CD4-positive, alpha-beta memory T cell (primary cell): ENCODE results near the gene GRIK2. TPM values are rescaled to one million over a fixed set of nuclear protein-coding genes. Genes with fewer than 3 reads are reported as not detected.

Source experiments
- CTCF ChIA-PET: fragments of 350-600 bp; sonication (Branson Sonifier 250); formaldehyde crosslinking; loops from one replicate; lab custom pipeline; 2021; ENCODE audit warnings: inconsistent platforms; ENCODE audit not compliant: partially characterized antibody; lab: Charles Lee
- POLR2A ChIA-PET: fragments of 350-600 bp; sonication (Branson Sonifier 250); formaldehyde crosslinking; loops from one replicate; lab custom pipeline; 2021; ENCODE audit not compliant: partially characterized antibody; lab: Charles Lee
- DNase-seq, 5 donors: peaks; one replicate each; pipeline versions ENCODE4 v3.0.0 to v3.0.0-alpha.2; 2020 to 2022; ENCODE audit warnings: mixed read lengths in 1 of 5
- H3K27ac ChIP-seq: one replicate; pipeline ENCODE4 v1.7.0; 2013; ENCODE audit warnings: low read depth, low read length
- H3K27me3 ChIP-seq: 2 replicates; pipeline ENCODE4 v1.7.0; 2013; ENCODE audit warnings: mild to moderate bottlenecking, low read length, moderate library complexity; ENCODE audit not compliant: insufficient read depth
- H3K36me3 ChIP-seq: 2 replicates; pipeline ENCODE4 v1.7.0; 2013; ENCODE audit warnings: mild to moderate bottlenecking, low read length, moderate library complexity; ENCODE audit not compliant: insufficient read depth
- H3K4me1 ChIP-seq: 2 replicates; pipeline ENCODE4 v1.7.0; 2013; ENCODE audit warnings: mild to moderate bottlenecking, low read length, moderate library complexity; ENCODE audit not compliant: insufficient read depth
- H3K4me3 ChIP-seq, 2 donors: one replicate each; pipeline ENCODE4 v1.7.0; 2013; ENCODE audit warnings: low read length in 2 of 2, mild to moderate bottlenecking in 1 of 2
- H3K9me3 ChIP-seq, 2 donors: one replicate each; pipeline ENCODE4 v1.7.0; 2013; ENCODE audit warnings: low read length in 2 of 2, control low read depth in 1 of 2; ENCODE audit not compliant: control insufficient read depth in 1 of 2
- H3K27ac Mint-ChIP-seq, 7 donors: one replicate each; pipeline ENCODE4 v1.8.0; 2020 to 2021; ENCODE audit warnings: mixed read lengths in 7 of 7, mild to moderate bottlenecking in 6 of 7, inconsistent platforms in 3 of 7, moderate library complexity in 3 of 7
- H3K27me3 Mint-ChIP-seq, 2 donors: one replicate each; pipeline ENCODE4 v1.8.0; 2020 to 2021; ENCODE audit warnings: mixed read lengths in 2 of 2
- H3K36me3 Mint-ChIP-seq, 2 donors: one replicate each; pipeline ENCODE4 v1.8.0; 2020 to 2021; ENCODE audit warnings: mixed read lengths in 2 of 2, inconsistent platforms in 1 of 2, mild to moderate bottlenecking in 1 of 2
- H3K4me1 Mint-ChIP-seq, 4 donors: one replicate each; pipeline ENCODE4 v1.8.0; 2020 to 2021; ENCODE audit warnings: mixed read lengths in 4 of 4, mild to moderate bottlenecking in 1 of 4
- H3K4me3 Mint-ChIP-seq, 8 donors: one replicate each; pipeline ENCODE4 v1.8.0; 2020 to 2021; ENCODE audit warnings: mixed read lengths in 8 of 8, mild to moderate bottlenecking in 7 of 8, moderate library complexity in 6 of 8, inconsistent platforms in 3 of 8
- H3K9me3 Mint-ChIP-seq, 8 donors: one replicate each; pipeline ENCODE4 v1.8.0; 2020 to 2021; ENCODE audit warnings: mixed read lengths in 8 of 8, mild to moderate bottlenecking in 5 of 8, inconsistent platforms in 3 of 8, moderate library complexity in 1 of 8
- intact Hi-C: fragments of 100-400 bp; cut with micrococcal nuclease; formaldehyde crosslinking; loops from one replicate; pipeline ENCODE4 v1.15.1; 2023
- polyA plus RNA-seq, 2 donors: library from polyadenylated mRNA; unstranded; fragments of 300-500 nt; fragmentation: Illumina TruSeq; gene quantifications; one replicate each; pipeline ENCODE4 v1.2.3, GENCODE V29; 2021
- total RNA-seq, 2 experiments: library from RNA; stranded (reverse); gene quantifications; one replicate each; pipeline ENCODE4 v1.2.3, GENCODE V29; 2021

GRIK2 gene
- total and polyA plus RNA-seq, 4 experiments from 2014 or later: not detected

- DNase-seq: no peak
- intact Hi-C loops: no loop called here
- no peaks in the 10 kb centered on the region for H3K27me3 Mint-ChIP-seq
- H3K4me1 Mint-ChIP-seq: no peaks in the 10 kb centered on the region
- H3K9me3 ChIP-seq: no peaks in the 10 kb centered on the region
- H3K36me3 ChIP-seq: no peaks in the 10 kb centered on the region
- H3K9me3 Mint-ChIP-seq: peaks cover 0 to 15% (median 3%) of the 10 kb centered on the region in 8 donors
- H3K27ac Mint-ChIP-seq: no peak overlapping the region
- H3K4me3 ChIP-seq: no peak overlapping the region
- no peaks in the 10 kb centered on the region for H3K36me3 Mint-ChIP-seq
- POLR2A ChIA-PET: no interaction called here
- H3K27me3 ChIP-seq: no peaks in the 10 kb centered on the region
- no peaks in the 10 kb centered on the region for H3K4me1 ChIP-seq
- no peak overlapping the region for H3K4me3 Mint-ChIP-seq
- CTCF ChIA-PET: no interaction called here
- H3K27ac ChIP-seq: no peak overlapping the region
Measured at GRCh38 chr6:101417900-101418299, 24.4 kb downstream of the GRIK2 start.

- H3K27me3 Mint-ChIP-seq: no peaks in the 10 kb centered on the region
- no peak for DNase-seq
- intact Hi-C loops: no loop called here
- Histone ChIP-seq H3K4me3 (no peak overlapping the region), H3K27ac (no peak overlapping the region), H3K9me3 (no peaks in the 10 kb centered on the region), H3K27me3 (no peaks in the 10 kb centered on the region), H3K36me3 (no peaks in the 10 kb centered on the region), H3K4me1 (no peaks in the 10 kb centered on the region)
- no peaks in the 10 kb centered on the region for H3K4me1 Mint-ChIP-seq
- ChIA-PET POLR2A (no interaction called here), CTCF (no interaction called here)
- H3K4me3 Mint-ChIP-seq: no peak overlapping the region
- H3K27ac Mint-ChIP-seq: no peak overlapping the region
- H3K9me3 Mint-ChIP-seq: peaks cover 3 to 23% (median 6%) of the 10 kb centered on the region in 8 donors
- H3K36me3 Mint-ChIP-seq: no peaks in the 10 kb centered on the region
Measured at GRCh38 chr6:101422251-101422650, 28.7 kb downstream of the GRIK2 start.

- Histone ChIP-seq H3K27ac (no peak overlapping the region), H3K9me3 (no peaks in the 10 kb centered on the region), H3K36me3 (no peaks in the 10 kb centered on the region), H3K4me1 (no peaks in the 10 kb centered on the region), H3K27me3 (no peaks in the 10 kb centered on the region), H3K4me3 (no peak overlapping the region)
- H3K36me3 Mint-ChIP-seq: no peaks in the 10 kb centered on the region
- no peaks in the 10 kb centered on the region for H3K27me3 Mint-ChIP-seq
- no peak overlapping the region for H3K4me3 Mint-ChIP-seq
- DNase-seq: no peak
- no peaks in the 10 kb centered on the region for H3K4me1 Mint-ChIP-seq
- no peak overlapping the region for H3K27ac Mint-ChIP-seq
- H3K9me3 Mint-ChIP-seq: peaks cover 3 to 22% (median 6%) of the 10 kb centered on the region in 8 donors
- CTCF ChIA-PET: no interaction called here
- intact Hi-C loops: no loop called here
- POLR2A ChIA-PET: no interaction called here
Measured at GRCh38 chr6:101422811-101423210, 29.3 kb downstream of the GRIK2 start.

- H3K4me3 Mint-ChIP-seq: no peak overlapping the region
- no peaks in the 10 kb centered on the region for H3K4me1 ChIP-seq
- intact Hi-C loops: no loop called here
Measured at GRCh38 chr6:101429270-101429669, 35.8 kb downstream of the GRIK2 start.

GRCh38 chr6:101429845-101430244 is 36.3 kb downstream of the GRIK2 start:
- intact Hi-C loops: no loop called here

More at GRCh38 chr6:101429270-101429669, 35.8 kb downstream of the GRIK2 start:
- DNase-seq: no peak
- Mint-ChIP-seq H3K4me1 (no peaks in the 10 kb centered on the region), H3K9me3 (peaks cover 3 to 15% (median 8%) of the 10 kb centered on the region in 8 donors), H3K27me3 (no peaks in the 10 kb centered on the region), H3K27ac (no peak overlapping the region), H3K36me3 (no peaks in the 10 kb centered on the region)
- ChIA-PET CTCF (no interaction called here), POLR2A (no interaction called here)
- Histone ChIP-seq H3K9me3 (no peaks in the 10 kb centered on the region), H3K4me3 (no peak overlapping the region), H3K36me3 (no peaks in the 10 kb centered on the region), H3K27ac (no peak overlapping the region), H3K27me3 (no peaks in the 10 kb centered on the region)

GRCh38 chr6:101433141-101433540 is 39.6 kb downstream of the GRIK2 start:
- CTCF ChIA-PET: no interaction called here
- H3K27ac Mint-ChIP-seq: no peak overlapping the region

More at GRCh38 chr6:101429845-101430244, 36.3 kb downstream of the GRIK2 start:
- Mint-ChIP-seq H3K36me3 (no peaks in the 10 kb centered on the region), H3K4me1 (no peaks in the 10 kb centered on the region), H3K4me3 (no peak overlapping the region), H3K27ac (no peak overlapping the region), H3K9me3 (peaks cover 3 to 15% (median 7%) of the 10 kb centered on the region in 8 donors), H3K27me3 (no peaks in the 10 kb centered on the region)
- ChIA-PET POLR2A (no interaction called here), CTCF (no interaction called here)
- Histone ChIP-seq H3K36me3 (no peaks in the 10 kb centered on the region), H3K27ac (no peak overlapping the region), H3K4me1 (no peaks in the 10 kb centered on the region), H3K4me3 (no peak overlapping the region), H3K9me3 (no peaks in the 10 kb centered on the region), H3K27me3 (no peaks in the 10 kb centered on the region)
- DNase-seq: no peak

GRCh38 chr6:101434601-101435000 is 41.1 kb downstream of the GRIK2 start:
- no peaks in the 10 kb centered on the region for H3K4me1 Mint-ChIP-seq
- H3K9me3 Mint-ChIP-seq: peaks cover 0 to 8% (median 4%) of the 10 kb centered on the region in 8 donors
- Histone ChIP-seq H3K27ac (no peak overlapping the region), H3K9me3 (no peaks in the 10 kb centered on the region), H3K4me1 (no peaks in the 10 kb centered on the region), H3K4me3 (no peak overlapping the region), H3K36me3 (no peaks in the 10 kb centered on the region), H3K27me3 (no peaks in the 10 kb centered on the region)
- H3K27ac Mint-ChIP-seq: no peak overlapping the region
- intact Hi-C loops: no loop called here
- ChIA-PET POLR2A (no interaction called here), CTCF (no interaction called here)
- H3K4me3 Mint-ChIP-seq: no peak overlapping the region
- no peak for DNase-seq
- H3K36me3 Mint-ChIP-seq: no peaks in the 10 kb centered on the region
- no peaks in the 10 kb centered on the region for H3K27me3 Mint-ChIP-seq

More at GRCh38 chr6:101433141-101433540, 39.6 kb downstream of the GRIK2 start:
- intact Hi-C loops: no loop called here
- Mint-ChIP-seq H3K27me3 (no peaks in the 10 kb centered on the region), H3K36me3 (no peaks in the 10 kb centered on the region), H3K9me3 (peaks cover 0 to 8% (median 4%) of the 10 kb centered on the region in 8 donors), H3K4me3 (no peak overlapping the region), H3K4me1 (no peaks in the 10 kb centered on the region)
- H3K36me3 ChIP-seq: no peaks in the 10 kb centered on the region
- H3K4me1 ChIP-seq: no peaks in the 10 kb centered on the region
- H3K27me3 ChIP-seq: no peaks in the 10 kb centered on the region
- H3K9me3 ChIP-seq: no peaks in the 10 kb centered on the region
- no peak for DNase-seq
- POLR2A ChIA-PET: no interaction called here
- no peak overlapping the region for H3K27ac ChIP-seq
- H3K4me3 ChIP-seq: no peak overlapping the region

GRCh38 chr6:101435038-101435437 is 41.5 kb downstream of the GRIK2 start:
- no peaks in the 10 kb centered on the region for H3K9me3 ChIP-seq
- CTCF ChIA-PET: no interaction called here
- H3K4me3 Mint-ChIP-seq: no peak overlapping the region
- no peak overlapping the region for H3K27ac ChIP-seq
- DNase-seq: no peak
- no peaks in the 10 kb centered on the region for H3K27me3 ChIP-seq
- intact Hi-C loops: no loop called here
- H3K9me3 Mint-ChIP-seq: peaks cover 0 to 8% (median 4%) of the 10 kb centered on the region in 8 donors
- H3K27me3 Mint-ChIP-seq: no peaks in the 10 kb centered on the region
- H3K36me3 Mint-ChIP-seq: no peaks in the 10 kb centered on the region
- no peaks in the 10 kb centered on the region for H3K36me3 ChIP-seq
- no peak overlapping the region for H3K4me3 ChIP-seq
- no peaks in the 10 kb centered on the region for H3K4me1 Mint-ChIP-seq
- POLR2A ChIA-PET: no interaction called here
- H3K27ac Mint-ChIP-seq: no peak overlapping the region
- H3K4me1 ChIP-seq: no peaks in the 10 kb centered on the region
